Upper lobe of left lung (tissue), 4 donors: Measurements from ENCODE around the gene USH1C.

Experiments
- CTCF ChIP-seq, 6 experiments: fragments of 450-650 bp in 4 of 6; fragments of 200-600 bp in 2 of 6; sonication (generic) in 2 of 6; IDR thresholded peaks; one replicate each; pipeline ENCODE4 v1.5.1; 2016 to 2019; ENCODE audit warnings: antibody characterized with exemption in 6 of 6
- POLR2AphosphoS5 ChIP-seq, 2 donors: sonication (generic); formaldehyde crosslinking; IDR thresholded peaks; one replicate each; pipeline ENCODE4 v1.5.1; 2017; ENCODE audit warnings: antibody characterized with exemption in 2 of 2

- TF ChIP-seq CTCF (IDR thresholded peaks at IDR 0.05): no peak
- no peak for TF ChIP-seq POLR2AphosphoS5 (IDR thresholded peaks at IDR 0.05)
These were observed 47.1 kb upstream of the USH1C start for GRCh38 chr11:17591293-17591692.
